ENCODE results near the gene CAPZA2. TPM values are rescaled to one million over a fixed set of nuclear protein-coding genes. Genes with fewer than 3 reads are reported as not detected.

The CAPZA2 gene
- total RNA-seq, 2 experiments from 2014 or later: 93.6 to 96.5 TPM

- CTCF ChIA-PET: interaction anchor here (0.9 to 1.5 kb wide), 2 partner anchors 17 to 93 kb away, joined by 3 read pairs; no protein-coding TSS in a partner anchor
- Histone ChIP-seq H3K9me3 (ENCODE audit: control insufficient read depth in 1 of 2, insufficient read depth in 1 of 2, low read length in 2 of 2) (no peaks in the 10 kb centered on the region), H3K4me1 (ENCODE audit: insufficient read depth, low read length) (no peaks in the 10 kb centered on the region), H3K4me3 (ENCODE audit: low read length) (no peak overlapping the region), H3K27me3 (ENCODE audit: control insufficient read depth in 1 of 2, insufficient read depth in 2 of 2, low read length in 2 of 2) (peaks cover 0 to 14% of the 10 kb centered on the region in 2 experiments), H3K36me3 (ENCODE audit: insufficient read depth, low read length) (no peaks in the 10 kb centered on the region), H3K27ac (ENCODE audit: low read depth in 1 of 2, low read length in 2 of 2) (no peak overlapping the region)
- H3K9me3 Mint-ChIP-seq: no peaks in the 10 kb centered on the region
- DNase-seq: no peak
- H3K27me3 Mint-ChIP-seq: peaks cover 15% of the 10 kb centered on the region
- TF ChIP-seq, protein P1, sequence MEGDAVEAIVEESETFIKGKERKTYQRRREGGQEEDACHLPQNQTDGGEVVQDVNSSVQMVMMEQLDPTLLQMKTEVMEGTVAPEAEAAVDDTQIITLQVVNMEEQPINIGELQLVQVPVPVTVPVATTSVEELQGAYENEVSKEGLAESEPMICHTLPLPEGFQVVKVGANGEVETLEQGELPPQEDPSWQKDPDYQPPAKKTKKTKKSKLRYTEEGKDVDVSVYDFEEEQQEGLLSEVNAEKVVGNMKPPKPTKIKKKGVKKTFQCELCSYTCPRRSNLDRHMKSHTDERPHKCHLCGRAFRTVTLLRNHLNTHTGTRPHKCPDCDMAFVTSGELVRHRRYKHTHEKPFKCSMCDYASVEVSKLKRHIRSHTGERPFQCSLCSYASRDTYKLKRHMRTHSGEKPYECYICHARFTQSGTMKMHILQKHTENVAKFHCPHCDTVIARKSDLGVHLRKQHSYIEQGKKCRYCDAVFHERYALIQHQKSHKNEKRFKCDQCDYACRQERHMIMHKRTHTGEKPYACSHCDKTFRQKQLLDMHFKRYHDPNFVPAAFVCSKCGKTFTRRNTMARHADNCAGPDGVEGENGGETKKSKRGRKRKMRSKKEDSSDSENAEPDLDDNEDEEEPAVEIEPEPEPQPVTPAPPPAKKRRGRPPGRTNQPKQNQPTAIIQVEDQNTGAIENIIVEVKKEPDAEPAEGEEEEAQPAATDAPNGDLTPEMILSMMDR (IDR thresholded peaks at IDR 0.05): no peak
- no peak overlapping the region for H3K27ac Mint-ChIP-seq
- intact Hi-C loops (cut with DNase I, micrococcal nuclease): no loop called here
- ATAC-seq (ENCODE audit: poor library complexity): no peak
- no peaks in the 10 kb centered on the region for H3K4me1 Mint-ChIP-seq (ENCODE audit: low read depth)
- no peak overlapping the region for H3K4me3 Mint-ChIP-seq
- no peaks in the 10 kb centered on the region for H3K36me3 Mint-ChIP-seq (ENCODE audit: low read depth)
- POLR2A ChIA-PET: no interaction called here
These were observed 25.5 kb upstream of the CAPZA2 start for GRCh38 chr7:116836911-116837310.

DNA sequence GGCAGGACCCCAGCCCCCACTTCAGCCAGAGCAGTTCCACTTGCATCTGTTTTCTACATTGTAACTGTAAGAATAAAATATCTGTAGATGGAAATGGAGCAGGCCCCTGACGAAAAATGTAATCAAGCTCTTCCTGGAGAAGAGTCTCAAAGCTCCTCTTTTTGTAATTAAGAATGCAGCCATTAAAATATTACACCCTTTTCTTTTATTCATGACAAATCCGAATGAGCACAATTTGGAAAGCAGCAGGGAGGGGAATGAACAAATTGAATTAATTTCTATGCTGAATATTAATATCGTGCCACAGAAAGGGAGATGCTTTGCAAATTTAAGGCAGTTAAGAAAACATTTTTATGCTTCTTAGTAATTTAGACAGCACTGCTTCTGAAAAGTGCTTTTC lies 24.8 kb upstream of the CAPZA2 start:
- no peak overlapping the region for H3K27ac ChIP-seq (ENCODE audit: low read depth in 1 of 2, low read length in 2 of 2)
- Mint-ChIP-seq H3K4me1 (ENCODE audit: low read depth) (no peaks in the 10 kb centered on the region), H3K9me3 (no peaks in the 10 kb centered on the region), H3K27ac (no peak overlapping the region), H3K27me3 (peaks cover 22% of the 10 kb centered on the region), H3K4me3 (no peak overlapping the region), H3K36me3 (ENCODE audit: low read depth) (no peaks in the 10 kb centered on the region)
- H3K4me1 ChIP-seq (ENCODE audit: insufficient read depth, low read length): no peaks in the 10 kb centered on the region
- DNase-seq (no peak), ATAC-seq (ENCODE audit: poor library complexity) (no peak)
- H3K9me3 ChIP-seq (ENCODE audit: control insufficient read depth in 1 of 2, insufficient read depth in 1 of 2, low read length in 2 of 2): no peaks in the 10 kb centered on the region
- TF ChIP-seq, protein P1 (IDR thresholded peaks at IDR 0.05): no peak
- ChIA-PET CTCF (interaction anchor here (0.9 to 1.5 kb wide), 2 partner anchors 18 to 93 kb away, joined by 3 read pairs; no protein-coding TSS in a partner anchor), POLR2A (no interaction called here)
- peaks cover 0 to 14% of the 10 kb centered on the region in 2 experiments for H3K27me3 ChIP-seq (ENCODE audit: control insufficient read depth in 1 of 2, insufficient read depth in 2 of 2, low read length in 2 of 2)
- H3K36me3 ChIP-seq (ENCODE audit: insufficient read depth, low read length): no peaks in the 10 kb centered on the region
- intact Hi-C loops (cut with DNase I, micrococcal nuclease): no loop called here
- H3K4me3 ChIP-seq (ENCODE audit: low read length): no peak overlapping the region

- ATAC-seq (ENCODE audit: poor library complexity): no peak
- H3K27me3 ChIP-seq (ENCODE audit: control insufficient read depth in 1 of 2, insufficient read depth in 2 of 2, low read length in 2 of 2): peaks cover 4 to 14% of the 10 kb centered on the region in 2 experiments
- ChIA-PET POLR2A (no interaction called here), CTCF (no interaction called here)
- Mint-ChIP-seq H3K27ac (no peak overlapping the region), H3K27me3 (peaks cover 27% of the 10 kb centered on the region), H3K9me3 (no peaks in the 10 kb centered on the region), H3K36me3 (ENCODE audit: low read depth) (no peaks in the 10 kb centered on the region), H3K4me1 (ENCODE audit: low read depth) (peaks cover 4% of the 10 kb centered on the region), H3K4me3 (no peak overlapping the region)
- H3K4me1 ChIP-seq (ENCODE audit: insufficient read depth, low read length): peaks cover 5% of the 10 kb centered on the region
- no peaks in the 10 kb centered on the region for H3K36me3 ChIP-seq (ENCODE audit: insufficient read depth, low read length)
- TF ChIP-seq, protein P1 (IDR thresholded peaks at IDR 0.05): no peak
- no peak overlapping the region for H3K27ac ChIP-seq (ENCODE audit: low read depth in 1 of 2, low read length in 2 of 2)
- intact Hi-C loops (cut with DNase I, micrococcal nuclease): no loop called here
- no peak for DNase-seq
- H3K4me3 ChIP-seq (ENCODE audit: low read length): no peak overlapping the region
- H3K9me3 ChIP-seq (ENCODE audit: control insufficient read depth in 1 of 2, insufficient read depth in 1 of 2, low read length in 2 of 2): no peaks in the 10 kb centered on the region
These were observed 22.1 kb upstream of the CAPZA2 start for GRCh38 chr7:116840256-116840655.

Measured in CD4-positive, alpha-beta T cell (primary cell).